ENCODE measurements around the gene EIPR1. TPM values are rescaled to one million over a fixed set of nuclear protein-coding genes. Genes with fewer than 3 reads are reported as not detected.

Gene EIPR1
- total and polyA plus RNA-seq, 2 of the 4 experiments (the other 2 are of a cell fraction), result 46.5 to 67.4 TPM

- no peaks in the 10 kb centered on the region for H3K27me3 ChIP-seq (ENCODE audit: control insufficient read depth, insufficient read depth, low read length)
- POLR2A ChIA-PET (ENCODE audit: unreplicated experiment), result no interaction called here
- in situ Hi-C loops (cut with MboI; ENCODE audit: low sequenced_read_pairs), result loop anchor here (10.0 kb wide), 1 partner anchor 221 kb away; no protein-coding TSS in a partner anchor
Observed at GRCh38 chr2:3424171-3424795, 46.7 kb upstream of the EIPR1 start.

More at GRCh38 chr2:3424171-3424795, 46.7 kb upstream of the EIPR1 start:
- Histone ChIP-seq H3K9me1 (ENCODE audit: insufficient read depth, low read length) (peaks cover 2% of the 10 kb centered on the region; the same call in 1 of the 2 replicates), H3K23ac (ENCODE audit: low read depth, low read length) (no peak overlapping the region), H3K4ac (ENCODE audit: low read depth, low read length) (no peak overlapping the region), H4K5ac (ENCODE audit: low read depth, low read length) (no peak overlapping the region), H2BK120ac (ENCODE audit: low read depth, low read length) (no peak overlapping the region), H3K27ac (ENCODE audit: insufficient read depth, low read length) (no peak overlapping the region), H3K4me1 (ENCODE audit: control insufficient read depth, insufficient read depth, low read length) (peaks cover 4% of the 10 kb centered on the region), H3K9ac (ENCODE audit: low read depth, low read length) (no peak overlapping the region), H2AK5ac (ENCODE audit: low read depth, low read length) (no peak overlapping the region), H2BK15ac (ENCODE audit: low read depth, low read length) (no peak overlapping the region), H3K4me3 (ENCODE audit: insufficient read depth, low read depth, low read length) (no peak overlapping the region), H3K14ac (replicated peaks; ENCODE audit: low read depth, low read length) (no peak overlapping the region), H3K36me3 (ENCODE audit: control insufficient read depth, insufficient read depth, low read length) (peaks cover 56% of the 10 kb centered on the region), H3K18ac (ENCODE audit: low read depth, low read length) (no peak overlapping the region), H4K91ac (ENCODE audit: insufficient read depth, low read depth, low read length) (no peak overlapping the region), H3K79me1 (ENCODE audit: low read depth in 1 of 2, low read length in 2 of 2) (peaks cover 23 to 34% of the 10 kb centered on the region in 2 experiments), H2BK5ac (ENCODE audit: low read depth, low read length, poor library complexity, severe bottlenecking) (no peak overlapping the region), H2AFZ (replicated peaks; ENCODE audit: low read length, poor library complexity) (no peak overlapping the region), H3K56ac (ENCODE audit: extremely low read depth, insufficient read depth, low read length) (no peak overlapping the region), H4K20me1 (ENCODE audit: insufficient read depth, low read length) (peaks cover 4% of the 10 kb centered on the region; the same call in 1 of the 2 replicates), H3K9me3 (ENCODE audit: control insufficient read depth, insufficient read depth, low read length) (no peaks in the 10 kb centered on the region), H2AK9ac (replicated peaks; ENCODE audit: low read depth, low read length, poor library complexity) (no peak overlapping the region), H4K8ac (ENCODE audit: low read depth in 2 of 2, low read length in 2 of 2) (no peak overlapping the region), H2BK20ac (ENCODE audit: low read depth, low read length) (no peak overlapping the region), H3K4me2 (ENCODE audit: low read depth, low read length) (no peak overlapping the region)
- DNase-seq, result no peak
- no peak for ATAC-seq (ENCODE audit: low read depth)
- TF ChIP-seq POLR2A (IDR thresholded peaks at IDR 0.05; ENCODE audit: low read depth, low read length) (no peak), CEBPB (IDR thresholded peaks at IDR 0.05; ENCODE audit: low read depth, low read length) (no peak), SMC3 (IDR thresholded peaks at IDR 0.05; ENCODE audit: low read depth, low read length) (no peak), CHD1 (IDR thresholded peaks at IDR 0.05; ENCODE audit: low read depth, low read length) (no peak), RFX5 (IDR thresholded peaks at IDR 0.05; ENCODE audit: low read depth, low read length) (no peak), FOS (IDR thresholded peaks at IDR 0.05; ENCODE audit: low read depth, low read length) (no peak), MAFK (IDR thresholded peaks at IDR 0.05; ENCODE audit: low read depth, low read length) (no peak), USF2 (IDR thresholded peaks at IDR 0.05; ENCODE audit: low read depth, low read length) (no peak), RCOR1 (IDR thresholded peaks at IDR 0.05; ENCODE audit: insufficient replicate concordance, low read length) (no peak)
- dilution Hi-C loops (cut with HindIII; ENCODE audit: low sequenced_read_pairs, unreplicated experiment) (no loop called here), intact Hi-C loops (cut with micrococcal nuclease) (loop anchor here (1.0 kb wide), 1 partner anchor 227 kb away; no protein-coding TSS in a partner anchor)
- CTCF ChIA-PET, result interaction anchor here (1.0 to 2.2 kb wide), 9 partner anchors 8 to 220 kb away, joined by 3 to 10 read pairs (median 6); no protein-coding TSS in a partner anchor
- no TSS peak for BruUV-seq (replicated peaks)
- WGBS, 2 experiments (ENCODE audit: extremely low coverage in 2 of 2, insufficient read length in 1 of 2), result 100% methylated on average over 1 of the region's 9 CpGs; no CpG with 5 or more reads in 1 of the 2 experiments

Data from IMR-90 (cell line).